ENCODE results near the gene DACH1.
"Not testable (repeated sequence)": the region's sequence is repeated elsewhere in the genome, so short reads cannot be mapped to it uniquely, and the experiment has no call there.

Gene DACH1

DNA sequence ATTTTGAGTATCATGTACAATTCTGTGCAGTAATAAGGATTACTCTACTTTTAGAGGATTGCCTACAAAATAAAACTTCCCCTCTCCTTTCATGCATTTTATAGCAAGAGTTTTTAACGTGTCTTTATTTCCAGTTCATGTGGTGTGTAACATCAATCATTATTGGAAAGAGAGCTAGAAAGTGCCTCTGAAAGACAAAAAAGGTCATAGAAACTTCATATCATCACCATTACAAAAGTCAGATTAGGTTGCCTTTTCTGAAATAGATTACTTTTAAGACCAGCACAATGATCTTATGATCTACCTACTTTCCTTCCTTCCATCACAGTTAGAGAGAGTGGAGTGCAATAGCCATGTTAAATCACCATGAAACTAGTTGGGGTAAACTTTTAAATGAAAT, 12.6 kb downstream of the DACH1 start:
- TF ChIP-seq, protein P1, sequence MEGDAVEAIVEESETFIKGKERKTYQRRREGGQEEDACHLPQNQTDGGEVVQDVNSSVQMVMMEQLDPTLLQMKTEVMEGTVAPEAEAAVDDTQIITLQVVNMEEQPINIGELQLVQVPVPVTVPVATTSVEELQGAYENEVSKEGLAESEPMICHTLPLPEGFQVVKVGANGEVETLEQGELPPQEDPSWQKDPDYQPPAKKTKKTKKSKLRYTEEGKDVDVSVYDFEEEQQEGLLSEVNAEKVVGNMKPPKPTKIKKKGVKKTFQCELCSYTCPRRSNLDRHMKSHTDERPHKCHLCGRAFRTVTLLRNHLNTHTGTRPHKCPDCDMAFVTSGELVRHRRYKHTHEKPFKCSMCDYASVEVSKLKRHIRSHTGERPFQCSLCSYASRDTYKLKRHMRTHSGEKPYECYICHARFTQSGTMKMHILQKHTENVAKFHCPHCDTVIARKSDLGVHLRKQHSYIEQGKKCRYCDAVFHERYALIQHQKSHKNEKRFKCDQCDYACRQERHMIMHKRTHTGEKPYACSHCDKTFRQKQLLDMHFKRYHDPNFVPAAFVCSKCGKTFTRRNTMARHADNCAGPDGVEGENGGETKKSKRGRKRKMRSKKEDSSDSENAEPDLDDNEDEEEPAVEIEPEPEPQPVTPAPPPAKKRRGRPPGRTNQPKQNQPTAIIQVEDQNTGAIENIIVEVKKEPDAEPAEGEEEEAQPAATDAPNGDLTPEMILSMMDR (IDR thresholded peaks at IDR 0.05; ENCODE audit: borderline replicate concordance, control extremely low read depth, extremely low read depth, insufficient read depth, missing control alignments): no peak
- in situ Hi-C loops (cut with MboI; ENCODE audit: low sequenced_read_pairs, unreplicated experiment): no loop called here

DNA sequence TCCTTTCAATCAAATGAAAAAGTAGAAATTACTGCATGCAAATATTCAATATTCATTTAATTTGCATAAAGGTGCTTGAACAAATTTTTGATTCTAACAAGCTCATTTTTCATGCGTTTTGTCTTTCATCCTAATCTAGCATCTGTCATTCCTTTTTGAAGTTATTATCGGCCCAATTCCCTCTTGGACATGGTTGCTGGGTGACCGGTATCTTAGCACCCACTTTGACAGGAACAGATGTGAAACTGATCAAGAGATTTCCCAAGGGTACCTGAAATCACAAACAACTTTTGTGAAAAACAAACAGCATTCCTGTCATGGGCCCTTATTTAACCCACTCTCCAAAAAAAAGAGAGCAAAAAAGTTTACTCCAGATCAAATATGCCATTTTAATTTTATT, 13.3 kb downstream of the DACH1 start:
- in situ Hi-C loops (cut with MboI; ENCODE audit: low sequenced_read_pairs, unreplicated experiment): no loop called here
- TF ChIP-seq, protein P1 (IDR thresholded peaks at IDR 0.05; ENCODE audit: borderline replicate concordance, control extremely low read depth, extremely low read depth, insufficient read depth, missing control alignments): no peak
- DNase-seq (ENCODE audit: low spot score): no peak

More for the DNA sequence above, 12.6 kb downstream of the DACH1 start:
- DNase-seq (ENCODE audit: low spot score): no peak

DNA sequence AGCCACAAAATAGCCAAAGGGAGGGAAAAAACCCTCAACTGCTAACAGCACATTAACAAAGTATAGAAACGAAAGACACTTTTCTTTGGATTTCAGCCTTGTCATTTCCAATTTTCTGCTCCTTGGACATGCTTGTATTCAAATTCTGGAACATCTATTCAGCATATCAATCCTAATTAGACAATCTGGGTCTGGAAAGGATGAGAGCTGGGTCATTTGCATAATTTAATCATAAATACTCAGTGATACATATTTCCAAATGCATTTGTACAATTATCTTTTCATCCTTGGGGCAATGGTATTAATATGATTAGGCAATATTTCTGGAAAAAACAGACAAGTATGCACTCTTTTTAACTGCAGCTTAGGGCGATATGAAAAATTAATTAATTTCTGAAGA, 14.3 kb downstream of the DACH1 start:
- no peak for DNase-seq (ENCODE audit: low spot score)
- TF ChIP-seq, protein P1 (IDR thresholded peaks at IDR 0.05; ENCODE audit: borderline replicate concordance, control extremely low read depth, extremely low read depth, insufficient read depth, missing control alignments): no peak
- in situ Hi-C loops (cut with MboI; ENCODE audit: low sequenced_read_pairs, unreplicated experiment): no loop called here

DNA sequence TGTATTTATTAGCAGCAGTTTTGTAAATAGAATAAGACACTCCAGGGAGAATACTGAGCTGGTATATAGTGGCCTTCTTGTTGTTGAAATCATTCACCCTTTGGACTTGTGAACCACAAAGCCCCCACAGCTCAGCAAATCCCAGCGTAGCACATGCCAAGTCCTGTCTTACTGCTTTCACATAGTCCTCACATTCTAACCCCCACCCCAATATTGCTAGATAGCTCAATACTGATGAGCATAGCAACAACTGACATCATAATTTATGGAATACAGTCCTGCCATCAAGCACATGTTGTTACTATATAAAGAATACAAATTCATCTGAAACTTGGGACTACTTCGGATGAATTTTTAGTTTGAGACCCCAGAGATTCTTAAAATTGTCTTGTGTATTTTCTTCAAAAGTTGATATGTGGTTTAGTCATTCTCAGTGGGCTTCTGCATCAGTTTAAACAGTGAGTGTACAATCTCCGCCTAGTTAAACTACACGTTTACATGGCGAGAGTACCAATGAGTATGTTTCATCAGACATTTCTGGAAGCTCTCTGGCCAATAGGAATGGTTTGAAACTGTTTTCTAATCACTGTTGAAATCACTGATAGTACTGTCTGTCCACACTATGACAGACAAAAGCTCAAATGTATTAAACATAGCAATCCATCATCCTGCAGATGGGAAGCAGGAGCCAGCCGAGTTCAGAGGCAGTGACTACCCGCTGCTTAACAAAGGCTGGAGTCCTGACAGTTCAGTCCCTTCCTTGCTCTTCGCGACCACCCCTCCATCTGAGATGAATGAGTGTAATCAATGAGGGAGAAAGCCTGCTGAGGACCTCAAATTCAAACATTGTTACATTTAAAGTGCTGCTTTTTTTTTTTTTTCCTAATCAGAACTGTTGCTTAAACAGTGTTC, 15.2 kb downstream of the DACH1 start:
- no peak for DNase-seq (ENCODE audit: low spot score)
- TF ChIP-seq, protein P1 (IDR thresholded peaks at IDR 0.05; ENCODE audit: borderline replicate concordance, control extremely low read depth, extremely low read depth, insufficient read depth, missing control alignments): no peak
- in situ Hi-C loops (cut with MboI; ENCODE audit: low sequenced_read_pairs, unreplicated experiment): no loop called here

DNA sequence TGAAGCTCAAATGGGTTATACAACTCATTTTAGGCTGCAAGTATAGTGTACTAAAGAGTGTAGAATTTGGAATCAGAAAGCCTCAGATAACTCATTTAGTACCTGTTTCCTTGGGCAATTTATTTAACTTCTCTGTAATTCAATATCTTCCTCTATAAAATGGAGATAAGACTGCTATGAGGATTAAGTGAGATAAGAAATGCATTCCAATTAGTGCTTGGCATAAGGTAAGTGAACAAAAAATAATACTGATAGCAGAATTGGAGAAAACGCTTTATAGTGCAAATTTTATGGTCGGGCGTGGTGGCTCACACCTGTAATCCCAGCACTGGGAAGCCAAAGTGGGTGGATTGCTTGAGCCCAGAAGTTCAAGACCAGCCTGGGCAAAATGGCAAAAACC, 25.0 kb downstream of the DACH1 start:
- no peak for DNase-seq (ENCODE audit: low spot score)
- TF ChIP-seq, protein P1 (IDR thresholded peaks at IDR 0.05; ENCODE audit: borderline replicate concordance, control extremely low read depth, extremely low read depth, insufficient read depth, missing control alignments): no peak
- in situ Hi-C loops (cut with MboI; ENCODE audit: low sequenced_read_pairs, unreplicated experiment): no loop called here

DNA sequence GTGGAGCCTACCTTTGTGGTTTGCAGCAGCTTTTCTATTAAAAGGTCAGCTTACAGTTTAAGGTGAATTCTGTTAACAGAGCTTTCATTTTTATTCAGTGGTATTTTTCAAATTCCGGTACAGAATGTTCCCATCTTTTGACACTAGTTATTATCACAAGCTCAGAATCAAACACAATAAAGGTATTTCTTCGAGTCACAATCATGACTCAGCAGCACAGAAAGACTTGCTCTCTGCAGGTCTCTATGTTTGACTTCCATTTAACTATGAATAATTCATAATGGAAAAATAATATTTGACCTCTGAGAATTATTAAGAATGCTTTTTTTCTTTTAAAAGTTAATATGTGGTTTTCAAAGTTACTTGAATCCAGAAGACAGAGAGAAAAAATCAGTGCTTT, 28.2 kb downstream of the DACH1 start:
- in situ Hi-C loops (cut with MboI; ENCODE audit: low sequenced_read_pairs, unreplicated experiment): no loop called here
- TF ChIP-seq, protein P1 (IDR thresholded peaks at IDR 0.05; ENCODE audit: borderline replicate concordance, control extremely low read depth, extremely low read depth, insufficient read depth, missing control alignments): no peak
- DNase-seq (ENCODE audit: low spot score): no peak

DNA sequence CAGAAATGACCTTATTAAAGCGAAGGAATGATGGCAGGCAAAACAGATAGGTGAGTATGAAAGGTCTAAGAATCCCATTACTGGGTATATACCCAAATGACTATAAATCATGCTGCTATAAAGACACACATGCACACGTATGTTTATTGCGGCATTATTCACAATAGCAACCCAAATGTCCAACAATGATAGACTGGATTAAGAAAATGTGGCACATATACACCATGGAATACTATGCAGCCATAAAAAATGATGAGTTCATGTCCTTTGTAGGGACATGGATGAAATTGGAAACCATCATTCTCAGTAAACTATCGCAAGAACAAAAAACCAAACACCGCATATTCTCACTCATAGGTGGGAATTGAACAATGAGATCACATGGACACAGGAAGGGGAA, 29.4 kb downstream of the DACH1 start:
- DNase-seq (ENCODE audit: low spot score); in situ Hi-C loops (cut with MboI; ENCODE audit: low sequenced_read_pairs, unreplicated experiment): not testable (repeated sequence)
